Spleen (tissue), 7 donors: ENCODE data around the gene PFDN6.

Experiments used
- CTCF ChIP-seq, 11 experiments: fragments of 200-600 bp in 7 of 11; fragments of 450-650 bp in 4 of 11; sonication (generic) in 4 of 11; IDR thresholded peaks in 8 of 11; conservative IDR thresholded peaks in 3 of 11; 1 replicate in 7 of 11; 2 replicates in 4 of 11; pipeline versions ENCODE4 v1.4.0 to v1.8.0; 2016 to 2021; ENCODE audit warnings: antibody characterized with exemption in 11 of 11, inconsistent platforms in 4 of 11, mild to moderate bottlenecking in 1 of 11
- POLR2A ChIP-seq, 3 donors: fragments of 450-650 bp; IDR thresholded peaks; one replicate each; pipeline ENCODE4 v1.5.1; 2017; ENCODE audit warnings: antibody characterized with exemption in 3 of 3, mild to moderate bottlenecking in 1 of 3
- POLR2AphosphoS5 ChIP-seq, 3 donors: sonication (generic); formaldehyde crosslinking; IDR thresholded peaks; one replicate each; pipeline ENCODE4 v1.5.1; 2017; ENCODE audit warnings: antibody characterized with exemption in 3 of 3
- donor health status: DM: no; HTN: no; CAD: no; lungs with moderate emphysema.
- donor health status: DM: no; HTN: no; CAD: no.
- donor health status: DM: no; HTN: no; CAD: no.

DNA sequence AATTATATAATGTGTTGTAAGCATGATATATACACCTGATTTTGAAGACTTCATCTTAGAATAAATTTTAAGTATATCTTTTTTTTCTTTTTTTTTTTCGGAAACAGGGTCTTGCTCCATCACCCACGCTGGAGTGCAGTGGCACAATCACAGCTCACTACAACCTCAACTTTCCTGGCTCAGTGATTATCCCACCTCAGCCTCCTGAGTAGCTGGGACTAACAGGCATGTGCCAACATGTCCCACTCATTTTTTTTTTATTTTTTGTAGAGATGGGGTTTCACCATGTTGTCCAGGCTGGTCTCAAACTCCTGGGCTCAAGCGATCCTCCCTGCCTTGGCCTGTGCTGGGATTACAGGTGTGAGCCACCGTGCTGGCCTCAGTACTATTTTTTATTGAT is 34.8 kb upstream of the PFDN6 start:
- TF ChIP-seq CTCF (IDR thresholded peaks at IDR 0.05 in 8 of 11, conservative IDR thresholded peaks at IDR 0.05 in 3 of 11) (no peak), POLR2A (IDR thresholded peaks at IDR 0.05) (no peak), POLR2AphosphoS5 (IDR thresholded peaks at IDR 0.05) (no peak)
